Gastrocnemius medialis (tissue), 4 donors: ENCODE data around the gene PMAIP1. TPM values are rescaled to one million over a fixed set of nuclear protein-coding genes. Genes with fewer than 3 reads are reported as not detected.

Experiments used
- ATAC-seq, 2 donors: fragments of 150-250 bp; one replicate each; pipeline ENCODE4 v1.9.1; 2016
- DNase-seq, 2 donors: peaks; one replicate each; pipeline ENCODE4 v3.0.0-alpha.2; 2019
- H3K27ac ChIP-seq, 4 donors: fragments of 200-600 bp; sonication (generic); 1 replicate in 1 of 4; 2 replicates in 3 of 4; pipeline ENCODE4 v1.5.1; 2016 to 2018; ENCODE audit warnings: mild to moderate bottlenecking in 2 of 4, moderate library complexity in 1 of 4
- H3K27me3 ChIP-seq, 3 donors: fragments of 200-600 bp; sonication (generic) in 2 of 3; 1 replicate in 1 of 3; 2 replicates in 2 of 3; pipeline versions ENCODE4 v1.5.1 to v1.6.0; 2016 to 2019; ENCODE audit warnings: mild to moderate bottlenecking in 1 of 3, moderate library complexity in 1 of 3
- H3K36me3 ChIP-seq, 2 donors: fragments of 200-600 bp; sonication (generic) in 1 of 2; one replicate each; pipeline ENCODE4 v1.5.1; 2017 to 2018
- H3K4me1 ChIP-seq, 2 donors: fragments of 200-600 bp; sonication (generic) in 1 of 2; one replicate each; pipeline ENCODE4 v1.5.1; 2016 to 2017; ENCODE audit warnings: mild to moderate bottlenecking in 2 of 2
- H3K4me3 ChIP-seq, 4 donors: fragments of 200-600 bp; sonication (generic) in 3 of 4; 1 replicate in 1 of 4; 2 replicates in 3 of 4; pipeline ENCODE4 v1.5.1; 2016 to 2019; ENCODE audit warnings: mild to moderate bottlenecking in 2 of 4
- H3K9me3 ChIP-seq, 3 donors: fragments of 200-600 bp; sonication (generic) in 2 of 3; 1 replicate in 1 of 3; 2 replicates in 2 of 3; pipeline ENCODE4 v1.5.1; 2016 to 2019
- CTCF ChIP-seq, 5 experiments: fragments of 450-650 bp in 3 of 5; fragments of 200-600 bp in 2 of 5; sonication (generic) in 2 of 5; IDR thresholded peaks in 4 of 5; conservative IDR thresholded peaks in 1 of 5; 1 replicate in 4 of 5; 2 replicates in 1 of 5; pipeline ENCODE4 v1.5.1; 2016 to 2019; ENCODE audit warnings: antibody characterized with exemption in 5 of 5, mild to moderate bottlenecking in 3 of 5, moderate library complexity in 3 of 5
- POLR2A ChIP-seq, 2 donors: fragments of 450-650 bp; IDR thresholded peaks; one replicate each; pipeline ENCODE4 v1.6.1; 2017; ENCODE audit warnings: antibody characterized with exemption in 2 of 2, mild to moderate bottlenecking in 2 of 2, moderate library complexity in 2 of 2
- in situ Hi-C, 4 donors: fragments of 200-750 bp; cut with MboI; loops; one replicate each; pipeline versions ENCODE4 v1.15.0 to v1.8.0; 2017; ENCODE audit warnings: low sequenced_read_pairs in 4 of 4
- intact Hi-C: fragments of 100-400 bp; cut with DNase I; formaldehyde crosslinking; loops from one replicate; pipeline ENCODE4 v1.15.1; 2023; ENCODE audit warnings: low total_unique reads
- total RNA-seq, 4 donors: library from RNA; depleted of rRNA; stranded (reverse); fragments of >200 nt; gene quantifications; one replicate each; pipeline versions ENCODE4 v1.1.0 to v1.2.3, GENCODE V29; 2016

The PMAIP1 gene
- total RNA-seq, 4 donors from 2014 or later = 0.27 to 1.7 (median 1.2) TPM; not detected in 1

- no peaks in the 10 kb centered on the region for H3K4me1 ChIP-seq
- in situ Hi-C loops = no loop called here
Measured at GRCh38 chr18:59952283-59953007, 52.6 kb downstream of the PMAIP1 start.

More at GRCh38 chr18:59952283-59953007, 52.6 kb downstream of the PMAIP1 start:
- ATAC-seq (no peak), DNase-seq (no peak)
- H3K4me3 ChIP-seq = no peak overlapping the region
- H3K36me3 ChIP-seq = no peaks in the 10 kb centered on the region
- TF ChIP-seq CTCF (IDR thresholded peaks at IDR 0.05 in 4 of 5, conservative IDR thresholded peaks at IDR 0.05 in 1 of 5) (no peak), POLR2A (IDR thresholded peaks at IDR 0.05) (no peak)
- H3K27ac ChIP-seq = no peak overlapping the region
- H3K9me3 ChIP-seq = no peaks in the 10 kb centered on the region
- no peaks in the 10 kb centered on the region for H3K27me3 ChIP-seq
- intact Hi-C loops = no loop called here

Other genes starting within 250 kb of the PMAIP1 start
- gene CCBE1, start 202.6 kb upstream of the PMAIP1 start, total RNA-seq = 1 to 10 TPM in 2 of 4 donors, under 1 TPM in 2; 0.44 to 2.7 (median 1.3) TPM